Neural progenitor cell (in vitro differentiated cells): ENCODE results near the gene ACTBL2. TPM values are rescaled to one million over a fixed set of nuclear protein-coding genes. Genes with fewer than 3 reads are reported as not detected.

Experiments
- DNase-seq: peaks from one replicate; pipeline ENCODE4 v3.0.0-alpha.2; 2016; ENCODE audit warnings: low spot score
- H2AFZ ChIP-seq: fragments of 200-600 bp; sonication (generic); replicated peaks from 2 replicates; pipeline ENCODE4 v1.6.1; 2016; ENCODE audit warnings: antibody characterized with exemption
- H3F3A ChIP-seq: fragments of 200-600 bp; sonication (generic); 2 replicates; pipeline ENCODE4 v1.6.1; 2016; ENCODE audit warnings: antibody characterized with exemption, low read depth
- H3K27ac ChIP-seq: fragments of 200-600 bp; sonication (generic); 2 replicates; pipeline ENCODE4 v1.5.1; 2016; ENCODE audit warnings: mild to moderate bottlenecking
- H3K27me3 ChIP-seq: fragments of 200-600 bp; sonication (generic); 2 replicates; pipeline ENCODE4 v1.6.1; 2016; ENCODE audit warnings: mild to moderate bottlenecking, moderate library complexity
- H3K36me3 ChIP-seq: fragments of 200-600 bp; sonication (generic); 2 replicates; pipeline ENCODE4 v1.5.1; 2016
- H3K4me1 ChIP-seq: fragments of 200-600 bp; sonication (generic); 2 replicates; pipeline ENCODE4 v1.6.1; 2016; ENCODE audit warnings: mixed run types
- H3K4me2 ChIP-seq: fragments of 200-600 bp; sonication (generic); 2 replicates; pipeline ENCODE4 v1.6.1; 2016
- H3K4me3 ChIP-seq: fragments of 200-600 bp; sonication (generic); 2 replicates; pipeline ENCODE4 v1.5.1; 2016
- H3K79me2 ChIP-seq: fragments of 200-600 bp; sonication (generic); 2 replicates; pipeline ENCODE4 v1.6.1; 2016; ENCODE audit warnings: low read depth
- H3K9ac ChIP-seq: fragments of 200-600 bp; sonication (generic); 2 replicates; pipeline ENCODE4 v1.6.1; 2016
- H3K9me3 ChIP-seq: fragments of 200-600 bp; sonication (generic); 2 replicates; pipeline ENCODE4 v1.5.1; 2016; ENCODE audit warnings: low read depth
- H4K20me1 ChIP-seq: fragments of 200-600 bp; sonication (generic); 2 replicates; pipeline ENCODE4 v1.6.1; 2016; ENCODE audit warnings: low read depth
- H3K27ac Mint-ChIP-seq: 3 replicates; pipeline ENCODE4 v1.8.0; 2021; ENCODE audit warnings: mixed read lengths
- H3K27me3 Mint-ChIP-seq: 2 replicates; pipeline ENCODE4 v1.8.0; 2022; ENCODE audit warnings: low read depth, mild to moderate bottlenecking, inconsistent platforms, moderate library complexity, mixed read lengths; ENCODE audit not compliant: insufficient read depth
- H3K36me3 Mint-ChIP-seq: 3 replicates; pipeline ENCODE4 v1.8.0; 2021; ENCODE audit warnings: mixed read lengths
- H3K4me1 Mint-ChIP-seq: 3 replicates; pipeline ENCODE4 v1.8.0; 2021; ENCODE audit warnings: mixed read lengths
- H3K4me3 Mint-ChIP-seq: 3 replicates; pipeline ENCODE4 v1.8.0; 2021; ENCODE audit warnings: mild to moderate bottlenecking, moderate library complexity, mixed read lengths
- H3K9me3 Mint-ChIP-seq: 3 replicates; pipeline ENCODE4 v1.8.0; 2020; ENCODE audit warnings: mixed read lengths
- CTCF ChIP-seq: fragments of 200-600 bp; sonication (generic); IDR thresholded peaks from 2 replicates; pipeline ENCODE4 v1.5.1; 2017; ENCODE audit warnings: antibody characterized with exemption, mild to moderate bottlenecking
- EZH2 ChIP-seq: fragments of 200-600 bp; sonication (generic); IDR thresholded peaks from 2 replicates; pipeline ENCODE4 v1.6.1; 2017; ENCODE audit warnings: antibody characterized with exemption, mild to moderate bottlenecking, moderate library complexity
- EZH2phosphoT487 ChIP-seq: fragments of 200-600 bp; sonication (generic); IDR thresholded peaks from 2 replicates; pipeline ENCODE4 v1.6.1; 2017; ENCODE audit warnings: antibody characterized with exemption
- total RNA-seq: library from RNA; depleted of rRNA; stranded (reverse); fragments of >200 nt; gene quantifications from 2 replicates; pipeline ENCODE4 v1.2.3, GENCODE V29; 2015; ENCODE audit warnings: low replicate concordance

Gene ACTBL2
- total RNA-seq, 1 donor from 2014 or later, result not detected

GRCh38 chr5:57432876-57433275, 49.7 kb downstream of the ACTBL2 start:
- Histone ChIP-seq H4K20me1 (no peaks in the 10 kb centered on the region), H3K36me3 (no peaks in the 10 kb centered on the region), H3K79me2 (no peaks in the 10 kb centered on the region), H3K4me2 (no peak overlapping the region), H3K27ac (no peak overlapping the region), H3K4me1 (peaks cover 11% of the 10 kb centered on the region), H3K9ac (no peak overlapping the region), H2AFZ (no peak overlapping the region), H3K9me3 (no peaks in the 10 kb centered on the region), H3F3A (no peaks in the 10 kb centered on the region), H3K27me3 (no peaks in the 10 kb centered on the region), H3K4me3 (no peak overlapping the region)
- no peak for DNase-seq
- H3K27ac Mint-ChIP-seq, result no peak overlapping the region
- H3K4me1 Mint-ChIP-seq, result peaks cover 4% of the 10 kb centered on the region
- TF ChIP-seq CTCF (peak; percentile 14), EZH2 (no peak), EZH2phosphoT487 (no peak)
- H3K36me3 Mint-ChIP-seq, result no peaks in the 10 kb centered on the region
- peaks cover 5% of the 10 kb centered on the region for H3K27me3 Mint-ChIP-seq
- H3K9me3 Mint-ChIP-seq, result peaks cover 2% of the 10 kb centered on the region
- H3K4me3 Mint-ChIP-seq, result no peak overlapping the region

- H4K20me1 ChIP-seq, result no peaks in the 10 kb centered on the region
- H3F3A ChIP-seq, result no peaks in the 10 kb centered on the region
- no peak overlapping the region for H2AFZ ChIP-seq
- H3K27ac ChIP-seq, result no peak overlapping the region
- no peak for TF ChIP-seq EZH2phosphoT487
- no peak for TF ChIP-seq CTCF
- TF ChIP-seq EZH2, result no peak
- H3K4me2 ChIP-seq, result peak overlapping the region; percentile 5
- no peaks in the 10 kb centered on the region for H3K36me3 ChIP-seq
- H3K4me3 ChIP-seq, result no peak overlapping the region
- H3K9me3 ChIP-seq, result no peaks in the 10 kb centered on the region
- Mint-ChIP-seq H3K27me3 (peaks cover 6% of the 10 kb centered on the region), H3K36me3 (no peaks in the 10 kb centered on the region), H3K4me3 (no peak overlapping the region), H3K4me1 (peaks cover 4% of the 10 kb centered on the region), H3K27ac (no peak overlapping the region), H3K9me3 (peaks cover 2% of the 10 kb centered on the region)
- H3K4me1 ChIP-seq, result peaks cover 11% of the 10 kb centered on the region
- no peaks in the 10 kb centered on the region for H3K27me3 ChIP-seq
- DNase-seq, result no peak
- H3K79me2 ChIP-seq, result no peaks in the 10 kb centered on the region
- no peak overlapping the region for H3K9ac ChIP-seq
Measured at GRCh38 chr5:57431759-57432158, 50.9 kb downstream of the ACTBL2 start.
